Bronchial epithelial cell (primary cell): Measurements from ENCODE around the gene COL5A1. TPM values are rescaled to one million over a fixed set of nuclear protein-coding genes. Genes with fewer than 3 reads are reported as not detected.

ENCODE experiments used
- DNase-seq: peaks from one replicate; pipeline ENCODE4 v3.0.0-alpha.2; 2010; ENCODE audit warnings: low read depth
- FAIRE-seq: peaks from 2 replicates; lab custom pipeline; 2011; peaks lifted over from hg19 to GRCh38; lab: Jason Lieb, UNC
- H3K27me3 ChIP-seq: 2 replicates; pipeline ENCODE4 v1.5.1; 2011; ENCODE audit warnings: low read length; ENCODE audit not compliant: control insufficient read depth, insufficient read depth
- H3K36me3 ChIP-seq: 2 replicates; pipeline ENCODE4 v1.5.1; 2011; ENCODE audit warnings: low read length; ENCODE audit not compliant: control insufficient read depth, insufficient read depth
- H3K4me3 ChIP-seq: 2 replicates; pipeline ENCODE4 v1.5.1; 2011; ENCODE audit warnings: mild to moderate bottlenecking, low read depth, low read length, control low read depth
- CTCF ChIP-seq: IDR thresholded peaks from 2 replicates; pipeline ENCODE4 v1.5.1; 2011; ENCODE audit warnings: mild to moderate bottlenecking, moderate library complexity, low read length, control low read depth, inconsistent platforms; ENCODE audit not compliant: insufficient read depth, severe bottlenecking
- total RNA-seq: library from RNA; depleted of rRNA; stranded (reverse); fragments of >200 nt; gene quantifications from 2 replicates; pipeline ENCODE4 v1.2.1, GENCODE V29; 2014

Gene COL5A1
- total RNA-seq, 1 donor from 2014 or later, result 6.3 TPM

- DNase-seq (no peak), FAIRE-seq (no peak)
- H3K36me3 ChIP-seq, result no peaks in the 10 kb centered on the region
- TF ChIP-seq CTCF, result no peak
- H3K27me3 ChIP-seq, result no peaks in the 10 kb centered on the region
- no peak overlapping the region for H3K4me3 ChIP-seq
Observed at GRCh38 chr9:134633362-134634142, 8.1 kb upstream of the COL5A1 start.

- no peak for FAIRE-seq
- H3K36me3 ChIP-seq, result no peaks in the 10 kb centered on the region
- TF ChIP-seq CTCF, result no peak
- H3K4me3 ChIP-seq, result no peak overlapping the region
- H3K27me3 ChIP-seq, result no peaks in the 10 kb centered on the region
- no peak for DNase-seq
Observed at GRCh38 chr9:134634176-134634575, 7.4 kb upstream of the COL5A1 start.

- FAIRE-seq (no peak), DNase-seq (no peak)
- no peak for TF ChIP-seq CTCF
- Histone ChIP-seq H3K36me3 (no peaks in the 10 kb centered on the region), H3K4me3 (no peak overlapping the region), H3K27me3 (no peaks in the 10 kb centered on the region)
Observed at GRCh38 chr9:134634667-134635230, 6.9 kb upstream of the COL5A1 start.

- Histone ChIP-seq H3K27me3 (no peaks in the 10 kb centered on the region), H3K4me3 (no peak overlapping the region), H3K36me3 (no peaks in the 10 kb centered on the region)
- no peak for TF ChIP-seq CTCF
- FAIRE-seq (no peak), DNase-seq (no peak)
Observed at GRCh38 chr9:134635351-134636148, 6.1 kb upstream of the COL5A1 start.

GRCh38 chr9:134636149-134636507 lies 5.5 kb upstream of the COL5A1 start:
- Histone ChIP-seq H3K27me3 (no peaks in the 10 kb centered on the region), H3K36me3 (no peaks in the 10 kb centered on the region), H3K4me3 (no peak overlapping the region)
- no peak for FAIRE-seq
- no peak for TF ChIP-seq CTCF
- DNase-seq, result no peak
